Left cardiac atrium (tissue), 4 donors: ENCODE results near the gene MGAT5B. TPM values are rescaled to one million over a fixed set of nuclear protein-coding genes. Genes with fewer than 3 reads are reported as not detected.

Experiments used
- ATAC-seq, 2 donors: fragments of 200-7000 bp; cut with Tn5 transposase; one replicate each; pipeline ENCODE4 v1.9.1; 2020; ENCODE audit warnings: mild to moderate bottlenecking in 2 of 2, moderate library complexity in 2 of 2
- DNase-seq: peaks from one replicate; pipeline ENCODE4 v3.0.0-alpha.2; 2020
- intact Hi-C, 2 donors: fragments of 100-400 bp; cut with DNase I; formaldehyde crosslinking; loops; one replicate each; pipeline versions ENCODE4 v1.14.1 to v1.15.1; 2022 to 2023
- total RNA-seq, 2 donors: library from RNA; stranded (reverse); fragmentation: NEBNext Ultra II Directional; extraction: Animal tissue kit (Norgen Biotek cat#: 25700); gene quantifications; one replicate each; pipeline ENCODE4 v1.2.1, GENCODE V29; 2021
- donor health status: DM: no; HTN: yes; CAD: no.
- donor health status: DM: no; HTN: yes; CAD: no; lungs with severe emphysema.
- donor health status: DM: yes; HTN: yes; CAD: no.
- donor health status: Dilated cardiomyopathy.

Gene MGAT5B
- total RNA-seq, 2 donors from 2014 or later, result 0.15 to 0.21 TPM

- no peak for ATAC-seq
- intact Hi-C loops, result no loop called here
- DNase-seq, result no peak
These were observed 52.3 kb downstream of the MGAT5B start for GRCh38 chr17:76920364-76921139.

- intact Hi-C loops, result no loop called here
- DNase-seq, result no peak
- ATAC-seq, result no peak
These were observed 53.3 kb downstream of the MGAT5B start for GRCh38 chr17:76921340-76922036.

- ATAC-seq, result no peak
- intact Hi-C loops, result no loop called here
- no peak for DNase-seq
These were observed 53.9 kb downstream of the MGAT5B start for GRCh38 chr17:76922084-76922483.

- intact Hi-C loops, result no loop called here
- no peak for DNase-seq
- no peak for ATAC-seq
These were observed 54.8 kb downstream of the MGAT5B start for GRCh38 chr17:76922967-76923366.

- DNase-seq (no peak), ATAC-seq (no peak)
- intact Hi-C loops, result no loop called here
These were observed 55.3 kb downstream of the MGAT5B start for GRCh38 chr17:76923491-76923890.

GRCh38 chr17:76924345-76925342 lies 56.4 kb downstream of the MGAT5B start:
- DNase-seq (no peak), ATAC-seq (no peak)
- intact Hi-C loops, result no loop called here

- intact Hi-C loops, result no loop called here
- DNase-seq, result no peak
- peak in 1 of 2 donors; percentile 50 for ATAC-seq
These were observed 57.3 kb downstream of the MGAT5B start for GRCh38 chr17:76925441-76925891.

GRCh38 chr17:76926237-76926866 lies 58.1 kb downstream of the MGAT5B start:
- intact Hi-C loops, result no loop called here
- no peak for ATAC-seq
- no peak for DNase-seq

- ATAC-seq, result no peak
- intact Hi-C loops, result no loop called here
- DNase-seq, result no peak
These were observed 59.4 kb downstream of the MGAT5B start for GRCh38 chr17:76927577-76927976.

GRCh38 chr17:76927982-76928381 lies 59.8 kb downstream of the MGAT5B start:
- ATAC-seq (no peak), DNase-seq (no peak)
- intact Hi-C loops, result no loop called here

- intact Hi-C loops, result no loop called here
- ATAC-seq, result no peak
- no peak for DNase-seq
These were observed 60.9 kb downstream of the MGAT5B start for GRCh38 chr17:76929148-76929547.

- DNase-seq (no peak), ATAC-seq (no peak)
- intact Hi-C loops, result no loop called here
These were observed 61.4 kb downstream of the MGAT5B start for GRCh38 chr17:76929601-76930000.

- DNase-seq (no peak), ATAC-seq (no peak)
- intact Hi-C loops, result no loop called here
These were observed 61.9 kb downstream of the MGAT5B start for GRCh38 chr17:76930107-76930506.

GRCh38 chr17:76932402-76933333 lies 64.5 kb downstream of the MGAT5B start:
- intact Hi-C loops, result no loop called here
- ATAC-seq (no peak), DNase-seq (no peak)

- intact Hi-C loops, result no loop called here
- ATAC-seq (no peak), DNase-seq (no peak)
These were observed 66.5 kb downstream of the MGAT5B start for GRCh38 chr17:76934561-76935320.

GRCh38 chr17:76935331-76935730 lies 67.1 kb downstream of the MGAT5B start:
- DNase-seq, result no peak
- no peak for ATAC-seq
- intact Hi-C loops, result no loop called here

GRCh38 chr17:76937238-76937637 lies 69.0 kb downstream of the MGAT5B start:
- intact Hi-C loops, result no loop called here
- DNase-seq, result no peak

More at GRCh38 chr17:76937238-76937637, 69.0 kb downstream of the MGAT5B start:
- ATAC-seq, result no peak
